GM20000 (cell line): ENCODE results near the gene DPP4.

Experiments
- DNase-seq: peaks from one replicate; pipeline ENCODE4 v3.0.0; 2012; ENCODE audit warnings: low spot score
- CTCF ChIP-seq: IDR thresholded peaks from 2 replicates; pipeline ENCODE4 v1.5.1; 2012; ENCODE audit warnings: mild to moderate bottlenecking, control low read depth; ENCODE audit errors: extremely low read depth, missing control alignments

The DPP4 gene

GRCh38 chr2:162085090-162085891 is 11.3 kb upstream of the DPP4 start:
- TF ChIP-seq CTCF: no peak
- no peak for DNase-seq

DNA sequence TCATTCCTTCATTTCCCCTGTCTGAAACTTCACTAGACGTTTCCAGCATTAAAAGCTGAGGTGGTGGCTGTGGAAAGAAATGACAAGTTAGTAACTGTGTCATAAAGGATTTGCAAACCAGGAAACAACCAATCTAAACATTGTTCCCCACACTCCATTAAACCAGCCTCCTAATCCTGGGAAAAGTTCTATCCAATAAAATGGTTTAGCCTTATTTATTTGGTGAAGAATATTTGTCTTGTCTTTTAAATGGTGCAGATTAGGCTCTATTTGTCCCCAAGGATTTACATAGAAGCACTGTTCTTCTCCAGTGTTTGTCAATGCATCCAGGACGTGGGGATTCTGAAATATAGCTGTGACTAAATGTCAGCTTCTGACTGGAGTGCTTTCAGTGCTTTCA is 10.5 kb upstream of the DPP4 start:
- no peak for DNase-seq
- TF ChIP-seq CTCF: no peak

- no peak for DNase-seq
- no peak for TF ChIP-seq CTCF
Measured at GRCh38 chr2:162082681-162083080, 8.7 kb upstream of the DPP4 start.

- no peak for DNase-seq
- TF ChIP-seq CTCF: no peak
Measured at GRCh38 chr2:162082036-162082435, 8.0 kb upstream of the DPP4 start.

GRCh38 chr2:162079514-162079913 is 5.5 kb upstream of the DPP4 start:
- no peak for TF ChIP-seq CTCF
- DNase-seq: no peak

DNA sequence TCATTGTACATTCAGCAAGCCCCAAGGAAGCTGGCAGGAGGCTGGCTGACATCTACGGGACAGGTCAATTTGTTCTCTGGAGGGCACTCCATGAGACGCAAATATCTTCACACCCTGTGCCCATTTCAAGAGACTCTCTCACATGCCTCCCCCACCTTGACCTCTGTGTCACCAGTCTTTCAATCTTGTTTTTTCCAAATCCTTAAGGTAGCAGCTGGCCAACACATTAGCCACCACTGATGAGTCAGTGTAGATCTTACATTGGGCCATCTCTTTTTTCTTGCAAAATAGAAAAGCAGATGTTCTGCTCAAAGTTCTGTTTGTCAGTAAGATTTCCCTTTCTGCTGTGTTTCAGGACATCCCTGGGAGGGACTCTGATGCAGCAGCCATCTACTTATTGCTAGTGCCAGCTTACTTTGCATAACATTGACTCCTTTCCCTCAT is 1.7 kb upstream of the DPP4 start:
- DNase-seq: no peak
- no peak for TF ChIP-seq CTCF

GRCh38 chr2:162074928-162075688 is 1.1 kb upstream of the DPP4 start:
- DNase-seq: no peak
- no peak for TF ChIP-seq CTCF
